Measurements from ENCODE around the gene CYP2S1. TPM values are rescaled to one million over a fixed set of nuclear protein-coding genes. Genes with fewer than 3 reads are reported as not detected.
"Not testable (repeated sequence)": the region's sequence is repeated elsewhere in the genome, so short reads cannot be mapped to it uniquely, and the experiment has no call there.

Gene CYP2S1
- total RNA-seq, 1 donor from 2014 or later, result not detected

DNA sequence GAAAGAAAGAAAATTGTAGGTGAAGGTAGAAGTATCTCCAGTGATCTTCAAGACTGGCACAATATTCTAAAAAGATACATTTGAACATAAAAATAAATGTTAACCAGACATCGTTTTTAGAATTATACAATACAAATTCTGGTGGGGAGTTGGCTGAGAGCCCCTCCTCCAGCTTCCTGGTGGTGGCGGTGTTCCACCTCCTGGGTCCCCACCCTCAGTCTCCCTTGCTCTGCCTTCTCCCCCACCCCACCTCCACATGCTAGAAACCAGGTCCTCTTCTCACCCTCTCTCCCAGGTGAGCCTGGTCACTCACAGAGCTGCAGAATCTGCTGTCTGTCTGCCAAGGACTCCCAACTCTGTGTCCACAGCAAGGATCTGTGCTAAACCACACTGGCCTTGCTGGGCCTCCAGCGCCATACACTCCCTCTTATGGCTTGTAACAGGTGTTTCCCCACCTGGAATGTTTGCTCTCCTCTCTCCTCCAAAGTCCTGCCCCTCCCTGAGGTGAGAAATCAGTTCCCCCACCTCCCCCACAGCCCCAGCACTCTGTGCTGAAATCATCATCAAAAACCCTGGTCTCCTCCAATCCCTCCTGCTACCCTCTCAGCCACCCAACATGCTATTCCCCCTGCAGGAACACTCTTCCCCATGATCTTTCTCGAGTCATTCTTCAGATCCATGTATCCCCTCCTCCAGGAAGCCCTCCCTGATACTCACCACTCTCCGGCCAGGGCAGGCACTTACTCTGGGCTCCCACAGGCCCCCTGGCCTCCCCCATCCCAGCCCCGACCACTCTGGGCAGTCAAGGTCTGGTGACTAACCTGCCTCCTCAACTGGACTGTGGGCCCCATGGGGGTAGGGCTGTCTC is 20.5 kb upstream of the CYP2S1 start:
- peaks cover 3% of the 10 kb centered on the region for H3K27me3 Mint-ChIP-seq (ENCODE audit: low read depth)
- H3K4me3 Mint-ChIP-seq (ENCODE audit: unreplicated experiment), result no peak overlapping the region
- H3K4me1 Mint-ChIP-seq (ENCODE audit: low read depth), result peaks cover 10% of the 10 kb centered on the region
- TF ChIP-seq, protein P1, sequence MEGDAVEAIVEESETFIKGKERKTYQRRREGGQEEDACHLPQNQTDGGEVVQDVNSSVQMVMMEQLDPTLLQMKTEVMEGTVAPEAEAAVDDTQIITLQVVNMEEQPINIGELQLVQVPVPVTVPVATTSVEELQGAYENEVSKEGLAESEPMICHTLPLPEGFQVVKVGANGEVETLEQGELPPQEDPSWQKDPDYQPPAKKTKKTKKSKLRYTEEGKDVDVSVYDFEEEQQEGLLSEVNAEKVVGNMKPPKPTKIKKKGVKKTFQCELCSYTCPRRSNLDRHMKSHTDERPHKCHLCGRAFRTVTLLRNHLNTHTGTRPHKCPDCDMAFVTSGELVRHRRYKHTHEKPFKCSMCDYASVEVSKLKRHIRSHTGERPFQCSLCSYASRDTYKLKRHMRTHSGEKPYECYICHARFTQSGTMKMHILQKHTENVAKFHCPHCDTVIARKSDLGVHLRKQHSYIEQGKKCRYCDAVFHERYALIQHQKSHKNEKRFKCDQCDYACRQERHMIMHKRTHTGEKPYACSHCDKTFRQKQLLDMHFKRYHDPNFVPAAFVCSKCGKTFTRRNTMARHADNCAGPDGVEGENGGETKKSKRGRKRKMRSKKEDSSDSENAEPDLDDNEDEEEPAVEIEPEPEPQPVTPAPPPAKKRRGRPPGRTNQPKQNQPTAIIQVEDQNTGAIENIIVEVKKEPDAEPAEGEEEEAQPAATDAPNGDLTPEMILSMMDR (IDR thresholded peaks at IDR 0.05), result no peak
- DNase-seq (ENCODE audit: low spot score), result no peak
- no peaks in the 10 kb centered on the region for H3K9me3 Mint-ChIP-seq (ENCODE audit: low read depth)
- no peak overlapping the region for H3K27ac Mint-ChIP-seq (ENCODE audit: unreplicated experiment)
- no peaks in the 10 kb centered on the region for H3K36me3 Mint-ChIP-seq (ENCODE audit: low read depth)

DNA sequence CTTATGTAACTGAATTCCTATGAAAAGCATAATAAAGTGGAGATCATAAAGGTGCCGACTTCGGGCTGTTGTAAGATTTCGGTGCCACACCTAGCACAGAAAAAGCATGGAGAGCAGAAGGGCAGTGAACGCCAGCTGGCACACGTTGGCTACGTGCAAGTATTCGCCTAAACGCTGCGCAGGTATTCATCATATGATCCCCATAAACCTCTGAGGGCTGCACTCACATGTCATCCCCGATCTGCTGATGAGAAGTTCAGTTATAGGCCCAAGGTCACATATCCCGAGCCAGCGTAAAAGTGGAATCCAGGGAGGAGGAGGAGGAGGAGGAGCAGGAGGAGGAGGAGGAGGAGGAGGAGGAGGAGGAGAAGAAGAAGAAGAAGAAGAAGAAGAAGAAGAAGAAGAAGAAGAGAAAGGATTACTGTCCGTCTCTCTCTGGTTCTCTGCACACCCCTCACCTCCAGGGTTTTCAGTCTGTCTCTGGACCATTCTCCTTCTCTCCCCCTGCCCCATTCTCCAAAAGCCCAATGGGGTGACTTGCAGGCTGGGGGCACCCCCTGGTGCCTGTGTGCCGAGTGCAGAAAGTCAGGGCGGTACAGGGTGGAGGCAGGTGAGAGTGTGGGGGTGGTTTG is 18.6 kb upstream of the CYP2S1 start:
- Mint-ChIP-seq H3K27ac (ENCODE audit: unreplicated experiment) (no peak overlapping the region), H3K27me3 (ENCODE audit: low read depth) (peaks cover 2% of the 10 kb centered on the region), H3K4me3 (ENCODE audit: unreplicated experiment) (no peak overlapping the region), H3K9me3 (ENCODE audit: low read depth) (no peaks in the 10 kb centered on the region), H3K4me1 (ENCODE audit: low read depth) (peaks cover 10% of the 10 kb centered on the region), H3K36me3 (ENCODE audit: low read depth) (no peaks in the 10 kb centered on the region)
- no peak for DNase-seq (ENCODE audit: low spot score)
- TF ChIP-seq, protein P1 (IDR thresholded peaks at IDR 0.05), result no peak

DNA sequence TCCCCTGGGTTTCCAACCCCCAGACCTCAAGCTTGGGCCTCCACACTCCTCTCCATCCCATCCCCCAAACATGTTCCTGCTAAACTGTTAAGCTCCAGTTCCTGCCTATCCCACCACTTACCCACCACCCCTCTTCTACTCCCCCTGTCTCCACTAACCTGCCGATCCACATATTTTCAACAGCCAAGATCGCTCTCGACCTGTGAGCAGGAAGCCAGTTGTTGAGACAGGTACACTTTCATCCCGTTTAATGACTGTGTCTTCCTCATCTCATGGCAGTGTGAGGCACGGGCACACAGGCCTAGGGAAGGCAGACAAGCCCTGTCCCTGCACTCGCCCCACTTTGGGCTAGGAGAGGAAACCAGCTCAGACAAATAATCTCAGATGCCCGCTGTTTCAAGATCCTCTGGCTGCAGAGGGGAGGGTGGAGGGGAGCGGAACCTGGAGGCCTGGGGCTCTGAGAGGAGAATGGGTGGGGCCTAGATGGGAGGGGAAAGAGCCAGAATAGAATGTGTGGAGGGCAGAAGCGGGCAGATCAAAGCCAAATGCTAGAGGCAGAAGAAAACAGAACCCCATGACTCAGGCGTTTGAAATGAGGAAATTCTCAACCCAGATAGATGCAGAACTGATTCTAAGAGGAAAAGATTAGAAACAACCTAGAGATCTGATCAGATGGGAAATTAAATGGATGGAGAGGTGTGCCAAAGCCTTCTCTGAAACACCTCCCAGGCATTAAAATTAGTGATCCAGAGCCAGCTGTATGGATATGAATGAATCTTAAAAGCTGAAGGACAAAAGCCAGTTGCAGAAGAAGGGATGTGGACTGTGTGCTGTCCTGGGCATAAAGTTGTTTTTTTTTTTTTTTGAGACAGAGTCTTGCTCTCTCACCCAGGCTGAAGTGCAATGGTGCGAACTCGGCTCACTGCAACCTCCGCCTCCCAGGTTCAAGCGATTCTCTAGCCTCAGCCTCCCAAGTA is 16.9 kb upstream of the CYP2S1 start:
- Mint-ChIP-seq H3K4me3 (ENCODE audit: unreplicated experiment) (no peak overlapping the region), H3K36me3 (ENCODE audit: low read depth) (no peaks in the 10 kb centered on the region), H3K4me1 (ENCODE audit: low read depth) (peaks cover 10% of the 10 kb centered on the region), H3K9me3 (ENCODE audit: low read depth) (no peaks in the 10 kb centered on the region), H3K27ac (ENCODE audit: unreplicated experiment) (peak overlapping the region; percentile 8), H3K27me3 (ENCODE audit: low read depth) (peaks cover 2% of the 10 kb centered on the region)
- DNase-seq (ENCODE audit: low spot score), result no peak
- TF ChIP-seq, protein P1 (IDR thresholded peaks at IDR 0.05), result no peak

DNA sequence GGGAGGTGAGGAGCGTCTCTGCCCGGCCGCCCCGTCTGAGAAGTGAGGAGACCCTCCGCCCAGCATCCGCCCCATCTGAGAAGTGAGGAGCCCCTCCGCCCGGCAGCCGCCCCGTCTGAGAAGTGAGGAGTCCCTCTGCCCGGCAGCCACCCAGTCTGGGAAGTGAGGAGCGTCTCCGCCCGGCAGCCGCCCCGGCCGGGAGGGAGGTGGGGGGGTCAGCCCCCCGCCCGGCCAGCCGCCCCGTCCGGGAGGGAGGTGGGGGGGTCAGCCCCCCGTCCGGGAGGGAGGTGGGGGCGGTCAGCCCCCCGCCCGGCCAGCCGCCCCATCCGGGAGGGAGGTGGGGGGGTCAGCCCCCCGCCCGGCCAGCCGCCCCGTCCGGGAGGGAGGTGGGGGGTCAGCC is 12.8 kb upstream of the CYP2S1 start:
- not testable (repeated sequence) for DNase-seq (ENCODE audit: low spot score); H3K27ac Mint-ChIP-seq (ENCODE audit: unreplicated experiment); H3K27me3 Mint-ChIP-seq (ENCODE audit: low read depth); H3K9me3 Mint-ChIP-seq (ENCODE audit: low read depth); H3K4me3 Mint-ChIP-seq (ENCODE audit: unreplicated experiment); H3K36me3 Mint-ChIP-seq (ENCODE audit: low read depth)
- peaks cover 10% of the 10 kb centered on the region for H3K4me1 Mint-ChIP-seq (ENCODE audit: low read depth)

DNA sequence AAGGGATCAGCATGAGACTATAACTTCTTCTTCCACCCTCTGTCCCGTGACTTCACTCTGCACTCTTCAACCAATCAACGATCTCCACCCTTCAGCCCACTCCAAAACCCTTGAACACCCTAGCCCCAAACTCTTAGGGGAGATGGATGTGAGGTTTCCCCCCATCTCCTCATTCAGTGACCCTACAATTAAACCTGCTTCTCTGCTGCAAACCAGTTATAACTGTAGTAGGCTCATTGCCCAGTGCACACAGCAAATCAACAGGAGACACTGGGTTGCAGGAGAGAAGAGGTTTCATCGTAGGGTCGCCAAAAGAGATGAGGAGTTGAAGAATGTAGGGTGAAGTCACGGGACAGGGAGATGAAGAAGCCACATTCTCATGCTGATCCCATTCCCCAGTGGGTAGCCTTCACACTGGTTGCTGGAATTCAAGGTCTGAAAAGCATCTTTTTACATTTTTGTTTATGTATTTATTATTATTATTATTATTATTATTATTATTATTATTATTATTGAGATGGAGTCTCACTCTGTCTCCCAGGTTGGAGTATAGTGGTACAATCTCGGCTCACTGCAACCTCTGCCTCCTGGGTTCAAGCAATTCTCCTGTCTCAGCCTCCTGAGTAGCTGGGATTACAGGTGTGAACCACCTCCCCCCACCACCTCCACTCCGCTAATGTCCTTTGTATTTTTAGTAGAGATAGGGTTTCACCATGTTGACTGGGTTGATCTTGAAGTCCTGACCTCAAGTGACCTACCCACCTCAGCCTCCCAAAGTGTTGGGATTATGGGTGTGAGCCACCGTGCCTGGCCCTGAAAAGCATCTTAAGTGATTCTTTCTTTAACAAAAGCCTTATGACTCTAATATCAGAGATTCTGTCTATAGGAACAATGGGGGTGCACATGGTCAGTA is 5.8 kb upstream of the CYP2S1 start:
- TF ChIP-seq, protein P1 (IDR thresholded peaks at IDR 0.05), result no peak
- peaks cover 5% of the 10 kb centered on the region for H3K4me1 Mint-ChIP-seq (ENCODE audit: low read depth)
- peaks cover 39% of the 10 kb centered on the region for H3K27me3 Mint-ChIP-seq (ENCODE audit: low read depth)
- H3K36me3 Mint-ChIP-seq (ENCODE audit: low read depth), result no peaks in the 10 kb centered on the region
- H3K27ac Mint-ChIP-seq (ENCODE audit: unreplicated experiment), result no peak overlapping the region
- no peak for DNase-seq (ENCODE audit: low spot score)
- H3K9me3 Mint-ChIP-seq (ENCODE audit: low read depth), result no peaks in the 10 kb centered on the region
- H3K4me3 Mint-ChIP-seq (ENCODE audit: unreplicated experiment), result no peak overlapping the region

Measured in chondrocyte (in vitro differentiated cells).